Skeletal muscle cell (primary cell): ENCODE data around the gene DNAH5.
"Not testable (repeated sequence)": the region's sequence is repeated elsewhere in the genome, so short reads cannot be mapped to it uniquely, and the experiment has no call there.

Experiments
- DNase-seq: peaks from one replicate; pipeline ENCODE4 v3.0.0-alpha.2; 2010; ENCODE audit warnings: low read depth
- H3K4me3 ChIP-seq: 2 replicates; pipeline ENCODE4 v1.5.1; 2011; ENCODE audit warnings: low read depth, mild to moderate bottlenecking, control low read depth, low read length, moderate library complexity

The DNAH5 gene

DNA sequence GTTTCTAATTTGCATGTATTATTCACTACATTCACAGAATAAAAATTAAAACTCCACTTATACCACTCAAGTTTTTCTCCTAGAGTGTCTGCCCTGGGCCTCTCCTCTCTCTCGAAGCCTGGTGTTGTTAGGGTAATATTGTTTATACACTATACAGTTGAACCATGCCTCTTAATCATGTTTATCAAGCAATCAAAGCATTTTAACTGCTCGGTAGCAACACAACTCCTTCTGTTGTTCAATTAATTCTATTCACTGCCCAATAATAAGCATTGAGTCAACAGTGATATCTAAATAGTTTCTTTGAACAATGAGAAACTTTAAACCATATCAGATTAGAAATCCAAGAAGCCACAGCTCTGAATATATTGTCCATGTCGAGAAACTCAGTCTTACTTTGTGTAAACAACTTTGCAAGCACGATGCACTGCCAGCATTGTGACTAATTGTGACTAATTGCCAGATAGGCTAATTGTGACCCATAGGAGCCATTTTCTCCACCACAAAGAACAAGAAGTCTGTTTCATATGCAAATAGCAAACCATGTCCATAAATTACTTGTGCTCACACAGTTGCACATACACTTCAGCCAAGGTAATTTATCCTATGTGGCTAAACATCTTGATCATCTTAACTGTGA lies at the start of gene DNAH5:
Gene DNAH5 (minus strand): TSS at position 129 of the 640 bp plus-strand sequence. CDS start 250 bp downstream, outside the sequence.
- DNase-seq, result no peak
- no peak within 1 kb of the TSS for H3K4me3 ChIP-seq

DNA sequence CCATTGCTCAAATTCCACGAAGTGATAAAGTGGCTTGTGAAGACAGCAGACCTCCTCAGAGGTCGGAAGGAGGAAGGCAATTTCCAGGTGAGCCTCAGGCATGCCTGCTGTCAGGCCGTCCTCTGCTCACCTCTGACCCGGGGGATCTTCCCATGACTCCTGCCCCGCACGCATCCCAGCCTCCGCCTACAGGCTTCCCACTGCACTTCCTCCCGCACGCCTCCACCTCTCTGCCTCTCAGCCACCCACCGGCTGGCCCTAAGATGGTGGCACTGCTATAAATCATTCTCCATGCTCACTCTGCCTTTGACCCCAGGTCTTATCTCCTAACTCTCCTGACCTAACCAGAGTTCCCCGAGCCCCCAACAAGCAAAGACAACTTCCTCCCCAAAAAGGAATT lies 49.4 kb upstream of the DNAH5 start:
- DNase-seq, result no peak
- no peak overlapping the region for H3K4me3 ChIP-seq

GRCh38 chr5:13992795-13993194 lies 48.3 kb upstream of the DNAH5 start:
- no peak overlapping the region for H3K4me3 ChIP-seq

GRCh38 chr5:13991365-13991764 lies 46.9 kb upstream of the DNAH5 start:
- H3K4me3 ChIP-seq, result no peak overlapping the region
- DNase-seq, result no peak

More at GRCh38 chr5:13992795-13993194, 48.3 kb upstream of the DNAH5 start:
- no peak for DNase-seq

- no peak overlapping the region for H3K4me3 ChIP-seq
- DNase-seq, result no peak
These were observed 46.4 kb upstream of the DNAH5 start for GRCh38 chr5:13990896-13991295.

DNA sequence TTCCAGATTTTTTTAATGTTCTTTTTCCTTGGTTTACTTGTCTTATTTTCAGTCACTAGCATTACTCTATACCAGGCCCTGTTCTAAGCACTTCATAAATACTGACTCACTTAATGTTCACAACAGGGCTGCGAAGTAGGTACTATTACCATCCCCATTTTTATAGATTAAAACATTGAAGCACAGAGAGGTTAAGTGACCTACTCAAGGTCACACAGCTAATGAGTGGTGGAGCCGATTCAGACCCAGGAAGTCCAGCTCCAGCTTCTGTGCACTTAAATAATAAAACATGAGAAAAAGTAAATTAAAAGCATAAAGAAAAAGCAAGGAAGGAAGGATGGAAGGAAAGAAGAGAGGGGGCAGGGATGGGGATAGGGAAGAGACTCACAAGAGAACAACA lies 45.3 kb upstream of the DNAH5 start:
- DNase-seq, result no peak
- no peak overlapping the region for H3K4me3 ChIP-seq

GRCh38 chr5:13987843-13988464 lies 43.5 kb upstream of the DNAH5 start:
- no peak overlapping the region for H3K4me3 ChIP-seq
- no peak for DNase-seq

DNA sequence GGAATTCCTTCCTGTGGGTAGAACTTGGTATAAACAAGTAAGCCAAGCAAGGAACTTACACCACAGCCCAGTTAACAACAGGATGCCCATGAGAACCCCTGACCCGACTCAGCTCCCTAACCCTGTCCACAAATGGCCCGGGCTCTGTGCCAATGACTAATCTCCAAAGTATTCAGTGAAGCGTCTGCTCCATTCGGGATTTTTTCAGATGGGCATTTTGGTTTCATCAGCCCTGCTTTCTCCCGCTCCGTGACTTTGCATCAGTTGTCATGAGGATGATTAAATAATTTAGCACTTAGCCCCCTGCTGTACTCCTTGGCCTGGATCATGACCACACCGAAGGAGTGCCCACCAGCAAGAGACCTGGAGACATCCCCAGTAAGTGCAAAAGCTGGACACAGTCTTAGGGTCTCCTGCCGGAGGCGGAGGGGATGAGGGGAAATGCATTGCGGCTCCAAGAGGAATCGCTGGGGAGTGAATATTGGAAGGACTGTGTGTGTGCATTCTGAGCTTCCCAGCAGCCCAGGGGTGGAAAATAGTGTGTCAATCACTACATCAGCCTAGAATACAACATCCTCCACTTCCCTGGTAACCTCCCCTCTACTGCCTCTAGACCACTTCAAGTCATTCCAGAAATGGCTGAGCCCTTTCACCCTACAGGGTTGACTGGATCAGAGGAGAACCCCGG lies 41.4 kb upstream of the DNAH5 start:
- no peak overlapping the region for H3K4me3 ChIP-seq
- peak; percentile 74 for DNase-seq

- not testable (repeated sequence) for H3K4me3 ChIP-seq, DNase-seq
These were observed 40.4 kb upstream of the DNAH5 start for GRCh38 chr5:13984888-13985287.

- DNase-seq, result no peak
- H3K4me3 ChIP-seq, result no peak overlapping the region
These were observed 32.7 kb upstream of the DNAH5 start for GRCh38 chr5:13976867-13977830.

DNA sequence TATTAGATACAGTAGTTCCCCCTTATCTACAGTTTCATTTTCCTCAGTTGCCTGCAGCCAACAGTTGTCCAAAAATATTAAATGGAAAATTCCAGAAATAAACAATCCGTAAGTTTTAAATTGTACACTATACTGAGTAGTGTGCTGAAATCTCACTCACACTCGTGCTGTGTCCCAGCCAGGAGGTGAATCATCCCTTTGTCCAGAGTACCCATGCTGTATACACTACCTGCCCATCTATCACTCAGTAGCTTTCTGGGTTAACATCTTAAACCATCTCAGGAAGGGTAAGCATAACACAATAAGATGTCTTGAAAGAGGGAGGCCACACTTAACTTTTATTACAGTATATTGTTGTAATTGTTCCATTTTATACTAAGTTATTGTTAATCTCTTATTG lies 31.7 kb upstream of the DNAH5 start:
- no peak for DNase-seq
- no peak overlapping the region for H3K4me3 ChIP-seq

DNA sequence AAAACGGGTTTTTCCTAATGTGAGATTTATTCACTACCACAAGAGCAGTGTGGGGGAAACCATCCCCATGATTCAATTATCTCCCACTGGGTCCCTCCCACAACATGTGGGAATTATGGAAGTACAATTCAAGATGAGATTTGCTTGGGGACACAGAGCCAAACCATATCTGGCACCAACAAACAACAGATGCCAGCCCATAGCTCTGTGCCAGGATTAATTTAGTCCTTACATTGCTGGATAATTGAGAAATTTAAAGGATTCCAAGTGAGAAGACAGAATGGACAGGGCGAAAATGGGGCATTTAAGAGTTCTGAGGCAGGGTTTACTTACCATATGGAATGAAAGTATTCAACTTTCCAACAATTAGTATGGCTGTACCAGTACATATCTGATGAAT lies 30.8 kb upstream of the DNAH5 start:
- DNase-seq, result no peak
- no peak overlapping the region for H3K4me3 ChIP-seq

DNA sequence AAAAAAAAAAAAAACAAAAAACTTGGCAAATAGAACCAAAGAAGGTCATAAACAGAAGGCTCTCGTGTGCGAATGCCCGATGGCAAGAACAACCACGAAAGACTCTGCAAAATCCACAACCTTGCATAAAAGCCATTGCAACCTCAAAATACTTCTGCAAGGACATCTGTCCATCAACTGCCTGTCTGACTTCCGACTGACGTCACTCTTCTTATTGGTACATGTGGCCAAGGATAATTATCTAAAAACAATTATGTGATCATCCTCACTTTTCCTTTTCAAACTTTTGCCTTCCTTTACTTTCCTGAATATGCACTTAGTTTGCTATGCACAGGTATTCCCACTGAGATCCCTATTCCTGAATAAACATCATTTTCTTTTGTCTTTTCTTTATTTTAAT lies 29.2 kb upstream of the DNAH5 start:
- no peak overlapping the region for H3K4me3 ChIP-seq
- DNase-seq, result no peak

- no peak overlapping the region for H3K4me3 ChIP-seq
- no peak for DNase-seq
These were observed 27.5 kb upstream of the DNAH5 start for GRCh38 chr5:13972029-13972428.

DNA sequence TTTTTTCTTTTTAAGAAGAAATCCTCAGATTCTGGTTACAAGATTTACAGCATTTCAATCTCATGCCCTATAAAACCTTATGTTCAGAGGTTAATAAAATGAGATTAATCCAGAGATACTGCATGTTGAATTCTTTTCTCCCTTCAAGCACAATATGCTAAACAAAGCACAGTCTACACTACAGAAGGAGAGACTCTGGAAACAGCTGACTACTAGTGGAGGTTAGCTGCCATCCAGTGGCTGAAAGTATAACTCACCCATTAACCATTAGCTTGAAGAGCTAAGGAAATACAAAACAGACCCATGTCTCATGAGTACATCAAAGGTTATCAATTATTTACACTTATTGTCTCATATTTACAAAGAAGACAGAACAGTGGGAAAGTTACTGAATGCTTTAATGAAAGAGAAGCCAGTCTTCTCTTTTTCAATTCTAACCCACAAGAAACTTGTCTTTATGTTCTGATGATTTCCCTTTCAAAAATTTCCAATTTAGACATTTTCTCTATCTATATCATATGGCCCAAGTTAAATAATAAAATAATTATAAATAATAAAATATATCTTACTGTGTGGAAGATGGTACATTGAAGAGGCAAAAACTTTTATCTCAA lies 12.7 kb upstream of the DNAH5 start:
- no peak overlapping the region for H3K4me3 ChIP-seq
- DNase-seq, result peak; percentile 14

- DNase-seq, result no peak
- no peak overlapping the region for H3K4me3 ChIP-seq
These were observed 12.0 kb upstream of the DNAH5 start for GRCh38 chr5:13956471-13956870.

GRCh38 chr5:13955896-13956295 lies 11.4 kb upstream of the DNAH5 start:
- DNase-seq, result no peak
- no peak overlapping the region for H3K4me3 ChIP-seq

DNA sequence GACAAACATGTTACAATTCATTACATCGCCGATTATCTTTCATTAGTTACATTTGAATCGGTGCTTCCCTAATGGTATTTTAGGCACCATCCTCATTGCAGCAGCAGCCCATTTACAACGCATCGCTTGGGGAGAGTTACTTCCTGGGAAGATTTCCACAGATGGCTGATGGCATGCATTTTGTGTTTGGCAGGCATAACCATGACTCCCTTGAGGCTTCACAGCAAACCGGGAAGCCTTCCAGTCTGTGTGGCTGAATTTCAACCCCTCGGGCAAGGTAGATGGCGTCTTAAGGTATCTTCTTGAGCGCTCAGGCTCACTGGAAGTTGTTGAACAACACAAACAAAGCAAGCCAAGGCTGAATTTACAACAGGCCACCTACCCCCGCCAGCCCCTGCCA lies 1.6 kb upstream of the DNAH5 start:
- DNase-seq, result no peak
- no peak overlapping the region for H3K4me3 ChIP-seq

DNA sequence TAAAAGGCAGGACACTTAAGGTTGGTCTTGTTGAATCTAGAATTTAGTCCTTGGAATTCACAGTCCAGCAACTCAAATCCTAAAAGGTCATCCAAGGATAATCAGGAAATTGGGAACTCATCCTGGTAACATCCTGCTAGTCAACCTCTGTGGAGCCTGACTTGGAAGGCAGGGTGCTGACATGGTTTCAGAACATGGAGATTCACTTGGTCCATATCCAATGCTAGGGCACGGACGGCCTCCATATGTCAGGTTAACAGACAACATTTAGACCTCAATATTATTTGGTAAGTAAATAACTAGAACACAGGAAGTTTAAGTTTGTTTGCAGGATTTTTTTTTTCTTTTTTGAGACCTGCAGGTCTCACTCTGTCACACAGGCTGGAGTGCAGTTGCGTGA lies 783 bp upstream of the DNAH5 start:
- DNase-seq, result no peak
- no peak overlapping the region for H3K4me3 ChIP-seq
